K562 (cell line): ENCODE results near the gene USP35. TPM values are rescaled to one million over a fixed set of nuclear protein-coding genes. Genes with fewer than 3 reads are reported as not detected.

Experiments used
- ADNP ChIP-seq: fragments of 200-800 bp; sonication (Bioruptor generic); IDR thresholded peaks from 2 replicates; pipeline ENCODE4 v1.6.1; 2016; ENCODE audit warnings: missing genetic modification characterization, missing compliant biosample characterization
- CCAR2 ChIP-seq: fragments of 200-400 bp; formaldehyde crosslinking; IDR thresholded peaks from 2 replicates; pipeline ENCODE4 v1.6.1; 2017; ENCODE audit warnings: mild to moderate bottlenecking, low read depth, low read length
- CEBPG ChIP-seq, 3 experiments: fragments of 200-800 bp in 1 of 3; sonication (Bioruptor generic) in 1 of 3; sonication (generic) in 1 of 3; formaldehyde crosslinking in 1 of 3; IDR thresholded peaks in 2 of 3; conservative IDR thresholded peaks in 1 of 3; 2 replicates each; pipeline versions ENCODE4 v1.6.1 to v1.8.0; 2016 to 2022; ENCODE audit warnings: missing compliant biosample characterization in 2 of 3, missing genetic modification characterization in 2 of 3, mild to moderate bottlenecking in 1 of 3, missing genetic modification reagents in 1 of 3
- CGGBP1 ChIP-seq: fragments of 250-450 bp; sonication (Bioruptor Pico); IDR thresholded peaks from 2 replicates; pipeline ENCODE4 v1.9.0; 2021; ENCODE audit warnings: mild to moderate bottlenecking
- HDAC2 ChIP-seq: fragments of 450-650 bp; IDR thresholded peaks from 2 replicates; pipeline ENCODE4 v1.6.1; 2016; ENCODE audit warnings: mild to moderate bottlenecking
- HINFP ChIP-seq: fragments of 450-650 bp; conservative IDR thresholded peaks from 2 replicates; pipeline ENCODE4 v1.6.1; 2016; ENCODE audit warnings: missing genetic modification characterization, low read depth, mild to moderate bottlenecking, control low read depth, missing compliant biosample characterization
- LEF1 ChIP-seq: fragments of 450-650 bp; IDR thresholded peaks from 2 replicates; pipeline ENCODE4 v1.6.1; 2016; ENCODE audit warnings: mild to moderate bottlenecking
- MBD2 ChIP-seq: sonication (generic); IDR thresholded peaks from 2 replicates; pipeline ENCODE4 v1.6.1; 2016; ENCODE audit warnings: low read depth, borderline replicate concordance
- MEIS2 ChIP-seq: fragments of 450-650 bp; IDR thresholded peaks from 2 replicates; pipeline ENCODE4 v1.6.1; 2014; ENCODE audit warnings: mild to moderate bottlenecking; ENCODE audit not compliant: partially characterized antibody
- NFYB ChIP-seq: IDR thresholded peaks from 2 replicates; pipeline ENCODE4 v1.6.1; 2011; ENCODE audit warnings: mild to moderate bottlenecking, moderate library complexity; ENCODE audit not compliant: insufficient read length; ENCODE audit errors: extremely low read depth
- PHTF2 ChIP-seq: fragments of 250-450 bp; sonication (Bioruptor Pico); IDR thresholded peaks from 2 replicates; pipeline ENCODE4 v1.5.0; 2021; ENCODE audit warnings: mild to moderate bottlenecking
- RFX5 ChIP-seq: IDR thresholded peaks from 2 replicates; pipeline ENCODE4 v1.6.1; 2011; ENCODE audit warnings: low read depth, mild to moderate bottlenecking, improper control_type of control experiment, low read length
- SREBF2 ChIP-seq: sonication (generic); formaldehyde crosslinking; IDR thresholded peaks from 2 replicates; pipeline ENCODE4 v1.4.0; 2020; ENCODE audit warnings: mild to moderate bottlenecking, missing genetic modification reagents
- ZNF609 ChIP-seq: sonication (generic); formaldehyde crosslinking; IDR thresholded peaks from 2 replicates; pipeline ENCODE4 v1.8.1; 2023; ENCODE audit warnings: missing genetic modification reagents, mild to moderate bottlenecking, borderline replicate concordance
- ZNF699 ChIP-seq: fragments of 250-450 bp; sonication (Bioruptor Pico); IDR thresholded peaks from 2 replicates; pipeline ENCODE4 v1.8.0; 2021; ENCODE audit warnings: mild to moderate bottlenecking, moderate library complexity; ENCODE audit not compliant: insufficient replicate concordance
- ZNF740 ChIP-seq, 3 experiments: fragments of 200-800 bp in 1 of 3; sonication (Bioruptor generic) in 1 of 3; sonication (generic) in 1 of 3; formaldehyde crosslinking in 1 of 3; IDR thresholded peaks; 2 replicates each; pipeline versions ENCODE4 v1.6.1 to v1.8.0; 2016 to 2022; ENCODE audit warnings: mild to moderate bottlenecking in 2 of 3, missing compliant biosample characterization in 2 of 3, missing genetic modification characterization in 2 of 3, missing genetic modification reagents in 1 of 3
- ZNF766 ChIP-seq: fragments of 200-800 bp; sonication (Bioruptor generic); conservative IDR thresholded peaks from 2 replicates; pipeline ENCODE4 v1.6.1; 2016; ENCODE audit warnings: missing genetic modification characterization, missing compliant biosample characterization
- polyA plus RNA-seq, 8 experiments: library from polyadenylated mRNA; depleted of rRNA in 4 of 8; stranded (reverse) in 5 of 8; unstranded in 3 of 8; fragments of >200 nt; fragmentation: Nextera tagmentation in 2 of 8; fragmentation: Illumina TruSeq in 1 of 8; extraction: Ambion mirVana in 2 of 8; extraction: Trizol in 1 of 8; gene quantifications; 2 replicates each; pipeline versions ENCODE4 v1.2.1 to v1.2.3, GENCODE V29; 2011 to 2014; ENCODE audit warnings: inconsistent platforms in 1 of 8, missing spikeins in 1 of 8
- total RNA-seq, 7 experiments: library from RNA; depleted of rRNA in 6 of 7; stranded (reverse); fragments of >200 nt in 6 of 7; fragmentation: Illumina TruSeq in 2 of 7; extraction: Trizol in 2 of 7; gene quantifications; 2 replicates each; pipeline versions ENCODE4 v1.2.1 to v1.2.3, GENCODE V29; 2011 to 2021; ENCODE audit warnings: low replicate concordance in 1 of 7

Gene USP35
- total and polyA plus RNA-seq, 9 of the 15 experiments (the other 6 are each of a cell fraction or from before 2014, with no cell fraction given): 0.01 to 4.8 (median 3.6) TPM

GRCh38 chr11:78139422-78140391, 49.0 kb upstream of the USP35 start, which contains the start of gene ALG8 (continued):
- TF ChIP-seq SREBF2 (CRISPR knock-in tag) (no peak), CGGBP1 (no peak), ZNF740 (CRISPR knock-in tag; IDR thresholded peaks at IDR 0.05) (no peak), ZNF740 (tag; IDR thresholded peaks at IDR 0.05) (no peak), RFX5 (no peak), MEIS2 (peak; percentile 89), HDAC2 (peak; percentile 52; the same call in 1 of the 2 replicates), ZNF699 (CRISPR knock-in tag) (no peak), ZNF766 (no peak), CEBPG (CRISPR knock-in tag; IDR thresholded peaks at IDR 0.05) (peak; percentile 58; the same call in 1 of the 2 replicates), CEBPG (tag; conservative IDR thresholded peaks at IDR 0.05 in 1 of 2, IDR thresholded peaks at IDR 0.05 in 1 of 2) (peak; percentile 90 to 97), MBD2 (peak; percentile 54; the same call in 1 of the 2 replicates), ADNP (no peak), PHTF2 (CRISPR knock-in tag) (no peak), CCAR2 (no peak), HINFP (tag) (no peak), LEF1 (no peak), NFYB (no peak), ZNF609 (CRISPR knock-in tag) (no peak; the same call in 1 of the 2 replicates)
